Adrenal gland (tissue), 5 donors: Measurements from ENCODE around the gene CDHR5.

Source experiments
- POLR2A ChIP-seq, 2 donors: fragments of 450-650 bp; IDR thresholded peaks; one replicate each; pipeline ENCODE4 v1.6.1; 2017; ENCODE audit warnings: antibody characterized with exemption in 2 of 2, mild to moderate bottlenecking in 2 of 2, moderate library complexity in 1 of 2
- TF ChIP-seq, protein P1 (sequence below), 6 experiments: fragments of 450-650 bp in 4 of 6; fragments of 200-600 bp in 2 of 6; sonication (generic) in 1 of 6; IDR thresholded peaks; 1 replicate in 5 of 6; 2 replicates in 1 of 6; pipeline versions ENCODE4 v1.5.1 to v1.8.0; 2016 to 2021; ENCODE audit warnings: antibody characterized with exemption in 6 of 6, mild to moderate bottlenecking in 2 of 6, moderate library complexity in 1 of 6
- donor health status: DM: no; HTN: no; CAD: no.

DNA sequence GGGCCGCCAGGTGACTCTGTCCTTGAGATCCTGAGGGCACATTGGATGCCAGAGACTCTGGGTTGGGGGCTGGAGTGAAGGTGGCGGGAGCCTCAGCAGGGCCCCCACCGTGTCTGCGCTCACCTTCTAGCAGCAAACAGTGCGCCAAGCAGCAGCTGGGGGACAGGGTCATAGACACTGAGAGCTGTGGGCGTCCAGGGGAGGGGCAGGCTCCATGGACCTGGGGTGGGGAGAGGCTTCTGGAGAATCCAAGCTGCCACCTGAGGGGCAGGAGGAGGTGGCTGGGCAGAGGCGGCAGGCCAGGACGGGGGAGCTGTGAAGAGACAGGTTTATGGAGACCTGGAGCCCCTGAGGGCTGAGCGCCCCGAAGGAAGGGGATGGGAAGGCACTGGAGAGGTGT is 40.5 kb downstream of the CDHR5 start:
- no peak for TF ChIP-seq POLR2A (IDR thresholded peaks at IDR 0.05)
- TF ChIP-seq, protein P1, sequence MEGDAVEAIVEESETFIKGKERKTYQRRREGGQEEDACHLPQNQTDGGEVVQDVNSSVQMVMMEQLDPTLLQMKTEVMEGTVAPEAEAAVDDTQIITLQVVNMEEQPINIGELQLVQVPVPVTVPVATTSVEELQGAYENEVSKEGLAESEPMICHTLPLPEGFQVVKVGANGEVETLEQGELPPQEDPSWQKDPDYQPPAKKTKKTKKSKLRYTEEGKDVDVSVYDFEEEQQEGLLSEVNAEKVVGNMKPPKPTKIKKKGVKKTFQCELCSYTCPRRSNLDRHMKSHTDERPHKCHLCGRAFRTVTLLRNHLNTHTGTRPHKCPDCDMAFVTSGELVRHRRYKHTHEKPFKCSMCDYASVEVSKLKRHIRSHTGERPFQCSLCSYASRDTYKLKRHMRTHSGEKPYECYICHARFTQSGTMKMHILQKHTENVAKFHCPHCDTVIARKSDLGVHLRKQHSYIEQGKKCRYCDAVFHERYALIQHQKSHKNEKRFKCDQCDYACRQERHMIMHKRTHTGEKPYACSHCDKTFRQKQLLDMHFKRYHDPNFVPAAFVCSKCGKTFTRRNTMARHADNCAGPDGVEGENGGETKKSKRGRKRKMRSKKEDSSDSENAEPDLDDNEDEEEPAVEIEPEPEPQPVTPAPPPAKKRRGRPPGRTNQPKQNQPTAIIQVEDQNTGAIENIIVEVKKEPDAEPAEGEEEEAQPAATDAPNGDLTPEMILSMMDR (IDR thresholded peaks at IDR 0.05): no peak
